Measurements from ENCODE around the gene DDIT4. TPM values are rescaled to one million over a fixed set of nuclear protein-coding genes. Genes with fewer than 3 reads are reported as not detected.

DDIT4 gene
- total and polyA plus RNA-seq, 2 of the 8 experiments (the other 6 are each of a cell fraction or from before 2014, with no cell fraction given), result 47.4 to 108 TPM

DNA sequence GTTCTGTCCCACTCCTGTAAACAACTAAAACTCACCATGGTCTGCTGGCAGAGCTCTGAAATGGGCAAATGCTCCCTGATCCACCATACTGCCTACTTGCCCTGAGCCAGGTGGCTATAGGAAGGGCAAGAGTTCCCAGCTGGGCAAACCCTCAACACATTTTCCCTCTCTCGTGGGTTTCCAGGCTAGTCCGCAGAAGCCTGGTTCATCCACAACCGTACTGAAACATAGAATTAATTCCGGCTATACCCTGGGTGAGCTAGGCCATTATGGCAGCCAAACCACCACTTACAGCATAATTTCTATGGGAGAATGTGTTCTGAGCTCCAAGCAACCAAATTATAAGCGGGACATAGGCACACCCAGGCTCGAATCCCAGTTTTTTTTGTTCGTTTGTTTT lies 20.1 kb upstream of the DDIT4 start:
- Histone ChIP-seq H3K23ac (ENCODE audit: insufficient read length) (no peak overlapping the region), H3K9ac (replicated peaks in 1 of 4; ENCODE audit: extremely low read depth in 1 of 4, low read depth in 3 of 4, low read length in 3 of 4) (no peak overlapping the region), H3K23me2 (ENCODE audit: low read depth, low read length) (no peaks in the 10 kb centered on the region), H3K79me1 (ENCODE audit: low read depth, low read length) (no peaks in the 10 kb centered on the region), H2BK120ac (replicated peaks; ENCODE audit: low read depth, low read length) (no peak overlapping the region), H2BK5ac (ENCODE audit: low read depth, low read length) (no peak overlapping the region), H3K9me3 (ENCODE audit: insufficient read depth in 2 of 2, low read depth in 1 of 2, low read length in 1 of 2) (no peaks in the 10 kb centered on the region), H4K20me1 (replicated peaks in 1 of 2; ENCODE audit: control insufficient read depth in 1 of 2, insufficient read depth in 2 of 2, low read length in 2 of 2) (no peaks in the 10 kb centered on the region), H3K4ac (replicated peaks; ENCODE audit: insufficient read length, low read depth, low read length) (no peak overlapping the region), H3K18ac (ENCODE audit: extremely low read depth, low read length) (no peak overlapping the region), H4K8ac (ENCODE audit: extremely low read depth, insufficient read depth, low read length) (no peak overlapping the region), H4K5ac (ENCODE audit: insufficient read length, low read depth, low read length) (no peak overlapping the region), H3K4me2 (ENCODE audit: insufficient read depth in 1 of 2, low read depth in 2 of 2, low read length in 2 of 2) (no peak overlapping the region), H3K4me3 (ENCODE audit: extremely low read depth in 1 of 4, insufficient read depth in 2 of 4, low read depth in 3 of 4, low read length in 4 of 4) (no peak overlapping the region), H3K36me3 (ENCODE audit: control insufficient read depth in 2 of 4, insufficient read depth in 4 of 4, low read length in 3 of 4) (no peaks in the 10 kb centered on the region), H2BK12ac (ENCODE audit: low read depth, low read length) (0 out of 2 replicates have a peak overlapping the region, but pooled peaks have one; percentile 45), H3K79me2 (ENCODE audit: control insufficient read depth in 1 of 2, insufficient read depth in 2 of 2, low read length in 2 of 2) (no peaks in the 10 kb centered on the region), H4K91ac (replicated peaks; ENCODE audit: insufficient read length, low read length) (peak overlapping the region; percentile 7), H3K27me3 (replicated peaks in 1 of 4; ENCODE audit: control insufficient read depth in 3 of 4, extremely low read depth in 1 of 4, insufficient read depth in 3 of 4, low read length in 3 of 4) (no peaks in the 10 kb centered on the region), H2AFZ (ENCODE audit: low read length) (no peak overlapping the region), H3K27ac (ENCODE audit: low read depth, low read length) (no peak overlapping the region), H2BK20ac (ENCODE audit: low read length) (no peak overlapping the region), H3K4me1 (replicated peaks in 1 of 4; ENCODE audit: control insufficient read depth in 3 of 4, insufficient read depth in 4 of 4, low read length in 3 of 4) (peaks cover 6 to 13% (median 8%) of the 10 kb centered on the region in 4 experiments), H2AK5ac (ENCODE audit: low read depth, low read length) (no peak overlapping the region), H3K14ac (ENCODE audit: insufficient read length) (no peak overlapping the region), H2BK15ac (ENCODE audit: low read length) (no peak overlapping the region), H3K56ac (replicated peaks; ENCODE audit: insufficient read length, low read depth, low read length) (no peak overlapping the region)
- FAIRE-seq (no peak), DNase-seq (ENCODE audit: low read depth in 1 of 2, low spot score in 2 of 2) (no peak)
- POLR2A ChIA-PET (ENCODE audit: partially characterized antibody), result interaction anchor here (0.9 to 24.2 kb wide), 4 partner anchors 16 to 100 kb away, joined by 3 to 673 read pairs (median 11); partner anchors contain the start of gene DDIT4
- CTCF ChIA-PET (ENCODE audit: partially characterized antibody), result interaction anchor here (0.6 to 1.5 kb wide), 7 partner anchors 21 to 92 kb away, joined by 3 to 6 read pairs (median 3); no protein-coding TSS in a partner anchor
- 97% methylated on average over 7 of the region's 7 CpGs; no CpG with 5 or more reads in 1 of the 2 experiments for WGBS, 2 experiments (ENCODE audit: extremely low coverage in 1 of 2, insufficient coverage in 1 of 2, insufficient read length in 1 of 2, insufficient replicate concordance in 2 of 2, low coverage in 1 of 2, low lambda C conversion rate in 2 of 2, missing lambda C conversion rate in 1 of 2)
- TF ChIP-seq KDM5A (IDR thresholded peaks at IDR 0.05; ENCODE audit: low read length) (no peak), PHF8 (conservative IDR thresholded peaks at IDR 0.05; ENCODE audit: low read depth, low read length) (no peak), ZNF274 (IDR thresholded peaks at IDR 0.05; ENCODE audit: borderline replicate concordance, extremely low read depth, low read length) (no peak), RBBP5 (IDR thresholded peaks at IDR 0.05; ENCODE audit: borderline replicate concordance, low read depth, low read length) (no peak), CBX5 (IDR thresholded peaks at IDR 0.05; ENCODE audit: low read depth, low read length) (no peak), TAF1 (IDR thresholded peaks at IDR 0.05; ENCODE audit: low read depth, low read length) (no peak), RNF2 (IDR thresholded peaks at IDR 0.05; ENCODE audit: borderline replicate concordance, low read depth, low read length, missing control alignments, poor library complexity, severe bottlenecking) (no peak), GABPA (IDR thresholded peaks at IDR 0.05; ENCODE audit: borderline replicate concordance, insufficient read depth, low read length) (no peak)
- TF ChIP-seq, protein P1, sequence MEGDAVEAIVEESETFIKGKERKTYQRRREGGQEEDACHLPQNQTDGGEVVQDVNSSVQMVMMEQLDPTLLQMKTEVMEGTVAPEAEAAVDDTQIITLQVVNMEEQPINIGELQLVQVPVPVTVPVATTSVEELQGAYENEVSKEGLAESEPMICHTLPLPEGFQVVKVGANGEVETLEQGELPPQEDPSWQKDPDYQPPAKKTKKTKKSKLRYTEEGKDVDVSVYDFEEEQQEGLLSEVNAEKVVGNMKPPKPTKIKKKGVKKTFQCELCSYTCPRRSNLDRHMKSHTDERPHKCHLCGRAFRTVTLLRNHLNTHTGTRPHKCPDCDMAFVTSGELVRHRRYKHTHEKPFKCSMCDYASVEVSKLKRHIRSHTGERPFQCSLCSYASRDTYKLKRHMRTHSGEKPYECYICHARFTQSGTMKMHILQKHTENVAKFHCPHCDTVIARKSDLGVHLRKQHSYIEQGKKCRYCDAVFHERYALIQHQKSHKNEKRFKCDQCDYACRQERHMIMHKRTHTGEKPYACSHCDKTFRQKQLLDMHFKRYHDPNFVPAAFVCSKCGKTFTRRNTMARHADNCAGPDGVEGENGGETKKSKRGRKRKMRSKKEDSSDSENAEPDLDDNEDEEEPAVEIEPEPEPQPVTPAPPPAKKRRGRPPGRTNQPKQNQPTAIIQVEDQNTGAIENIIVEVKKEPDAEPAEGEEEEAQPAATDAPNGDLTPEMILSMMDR (IDR thresholded peaks at IDR 0.05; ENCODE audit: control extremely low read depth in 1 of 3, insufficient read depth in 1 of 3, low read depth in 1 of 3, low read length in 3 of 3), result no peak
- TF ChIP-seq, protein P2, sequence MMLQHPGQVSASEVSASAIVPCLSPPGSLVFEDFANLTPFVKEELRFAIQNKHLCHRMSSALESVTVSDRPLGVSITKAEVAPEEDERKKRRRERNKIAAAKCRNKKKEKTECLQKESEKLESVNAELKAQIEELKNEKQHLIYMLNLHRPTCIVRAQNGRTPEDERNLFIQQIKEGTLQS (IDR thresholded peaks at IDR 0.05; ENCODE audit: insufficient read depth, low read depth, low read length), result no peak

All from H1 (cell line).